ENCODE results near the gene PACRG.

Gene PACRG

DNA sequence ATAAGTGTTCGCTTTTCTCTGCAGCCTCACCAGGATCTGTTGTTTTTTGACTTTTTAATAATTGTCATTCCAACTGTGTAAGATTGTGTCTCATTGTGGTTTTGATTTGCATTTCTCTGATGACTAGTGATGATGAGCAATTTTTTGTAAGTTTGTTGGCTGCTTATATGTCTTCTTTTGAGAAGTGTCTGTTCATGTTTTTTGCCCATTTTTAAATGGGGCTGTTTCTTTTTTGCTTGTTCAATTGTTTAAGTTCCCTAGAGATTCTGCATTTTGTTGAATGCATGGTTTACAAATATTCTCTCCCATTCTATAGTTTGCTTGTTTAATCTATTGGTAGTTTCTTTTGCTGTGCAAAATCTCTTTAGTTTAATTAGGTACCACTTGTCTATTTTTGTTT is 295.9 kb downstream of the PACRG start:
- no peak for DNase-seq

- DNase-seq: no peak
These were observed 299.1 kb downstream of the PACRG start for GRCh38 chr6:163026893-163027292.

DNA sequence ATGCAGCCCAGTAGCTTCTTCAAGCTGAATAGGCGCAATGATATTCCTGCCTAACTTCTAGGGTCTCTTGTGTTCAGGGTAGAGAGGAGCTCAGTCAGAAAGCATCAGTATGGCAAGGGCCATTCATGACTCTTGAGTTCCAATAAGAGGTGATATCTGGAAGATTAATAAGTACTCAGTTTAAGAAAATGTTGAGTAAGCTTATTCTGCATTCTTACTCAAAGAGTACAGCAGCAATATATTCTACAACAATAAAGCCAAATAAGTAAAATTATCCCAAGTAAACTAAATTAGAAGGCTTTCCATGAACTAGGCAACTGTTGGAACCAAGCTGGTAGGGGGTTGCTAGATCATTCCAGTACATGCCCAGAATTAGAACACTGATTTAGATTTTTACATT is 303.2 kb downstream of the PACRG start:
- DNase-seq: no peak

DNA sequence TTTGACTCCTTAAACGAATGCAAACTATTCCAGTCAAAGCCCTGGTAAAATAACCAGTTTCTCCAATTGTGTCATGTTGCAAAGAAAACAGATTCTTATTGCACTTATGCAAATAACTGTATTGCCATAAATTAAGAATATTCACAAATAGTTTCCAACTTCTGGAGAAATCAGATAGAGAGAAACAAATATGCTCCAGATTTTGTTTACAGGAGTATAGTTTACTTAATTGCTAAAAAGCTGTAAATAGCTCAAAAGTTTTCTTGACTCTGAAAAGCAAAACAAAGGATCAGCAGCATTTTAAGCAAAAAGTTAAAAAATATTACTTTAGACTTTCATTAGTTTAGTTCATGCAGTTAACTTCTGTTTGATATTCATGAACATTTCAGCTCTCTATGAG is 304.2 kb downstream of the PACRG start:
- DNase-seq: no peak

GRCh38 chr6:163036160-163036645 is 308.4 kb downstream of the PACRG start:
- DNase-seq: no peak

DNA sequence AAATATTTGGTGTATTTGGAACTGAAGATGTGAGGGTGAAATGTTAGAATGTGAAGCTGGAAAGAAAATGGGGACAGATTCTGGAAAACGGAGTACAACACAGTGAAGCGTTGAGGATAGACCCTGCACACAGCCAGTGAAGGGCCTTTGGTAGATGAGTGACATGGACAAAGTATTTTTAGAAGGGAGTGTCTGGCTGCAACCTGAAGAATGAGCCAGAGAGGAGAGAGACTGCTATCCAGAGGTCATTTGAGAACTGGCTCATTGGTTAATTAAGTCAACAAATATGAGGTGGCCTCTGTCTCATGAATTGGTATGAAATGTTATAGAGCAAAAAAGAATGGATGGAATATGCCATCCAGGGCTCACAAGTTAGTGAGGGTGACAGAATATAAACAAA is 310.5 kb downstream of the PACRG start:
- no peak for DNase-seq

DNA sequence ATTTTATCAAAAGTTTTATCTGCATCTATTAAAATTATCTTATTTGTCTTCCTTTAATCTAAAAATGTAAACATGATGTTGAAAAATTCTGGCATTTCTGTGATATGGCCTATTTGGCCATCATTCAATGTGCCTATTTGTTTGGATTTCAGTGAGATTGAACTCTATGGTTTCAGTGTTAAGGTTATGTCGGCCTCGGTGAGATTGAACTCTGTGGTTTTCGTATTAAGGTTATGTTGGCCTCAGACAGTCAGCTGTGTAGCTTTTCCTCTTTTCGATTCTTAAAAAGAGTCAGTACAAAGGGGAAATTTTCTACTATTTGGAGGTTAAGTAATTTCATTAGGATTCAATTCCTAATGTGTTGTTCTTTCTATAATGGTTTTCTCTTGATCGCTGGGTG is 320.6 kb downstream of the PACRG start:
- DNase-seq: no peak

GRCh38 chr6:163053667-163054344 is 326.0 kb downstream of the PACRG start:
- DNase-seq: no peak

DNA sequence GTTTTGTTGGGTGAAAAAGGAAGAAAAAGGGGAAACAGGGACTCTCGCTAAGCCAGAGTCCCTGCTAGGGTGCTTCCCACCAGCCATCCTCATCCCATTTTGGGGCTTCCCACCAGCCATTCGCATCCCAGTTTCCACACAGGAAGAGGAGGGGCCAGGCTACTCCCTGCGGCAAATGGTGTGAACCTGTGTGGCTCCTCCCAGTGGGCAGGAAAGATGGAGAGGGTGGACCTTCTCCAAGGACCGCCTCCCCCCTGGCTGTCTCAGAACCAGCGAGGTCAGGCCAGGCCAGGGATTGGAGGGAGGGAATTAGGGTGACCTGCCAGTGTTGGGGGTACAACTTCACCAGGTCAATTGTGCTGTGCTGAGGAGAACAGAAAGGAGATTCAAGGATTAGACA is 326.9 kb downstream of the PACRG start:
- no peak for DNase-seq

- DNase-seq: no peak
These were observed 329.5 kb downstream of the PACRG start for GRCh38 chr6:163057260-163057659.

DNA sequence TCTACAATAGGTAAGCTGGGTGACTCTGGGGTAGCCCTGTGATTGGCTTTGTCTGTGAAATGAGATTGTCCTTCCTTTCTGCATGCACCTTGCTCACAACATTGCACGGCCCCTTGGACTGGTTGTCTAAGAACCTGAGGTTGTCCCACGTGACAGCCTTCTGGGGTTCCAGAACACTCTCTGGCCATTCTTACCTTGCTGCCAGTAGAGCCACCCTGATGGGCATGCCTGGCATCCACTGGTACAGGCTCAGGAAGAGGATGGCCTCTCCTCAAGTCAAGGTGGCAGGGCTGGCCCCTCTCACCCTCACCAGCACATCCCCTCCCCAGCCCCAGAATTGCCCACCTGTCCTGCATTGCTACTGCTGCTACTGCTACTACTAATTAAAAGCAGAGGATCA is 335.0 kb downstream of the PACRG start:
- DNase-seq: no peak

GRCh38 chr6:163063561-163063960 is 335.8 kb downstream of the PACRG start:
- DNase-seq: no peak

DNA sequence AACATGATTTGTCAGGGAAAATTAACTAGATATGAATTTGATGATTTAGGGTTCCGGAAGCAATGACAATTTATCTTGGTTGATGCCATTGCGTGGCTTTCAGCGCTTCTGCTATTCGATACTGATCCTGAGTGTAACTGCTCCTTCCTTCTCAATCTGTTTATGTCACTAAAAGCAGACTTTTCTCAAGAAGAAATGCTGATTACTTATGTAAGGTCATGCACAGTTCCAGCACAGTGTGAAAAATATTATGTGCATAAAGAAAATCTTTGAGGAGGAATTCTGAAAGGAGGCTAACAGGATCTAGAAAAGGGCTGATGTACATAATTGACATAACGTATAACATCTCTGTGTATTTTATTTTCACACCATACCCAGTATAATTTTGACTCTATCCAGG is 336.6 kb downstream of the PACRG start:
- DNase-seq: no peak

DNA sequence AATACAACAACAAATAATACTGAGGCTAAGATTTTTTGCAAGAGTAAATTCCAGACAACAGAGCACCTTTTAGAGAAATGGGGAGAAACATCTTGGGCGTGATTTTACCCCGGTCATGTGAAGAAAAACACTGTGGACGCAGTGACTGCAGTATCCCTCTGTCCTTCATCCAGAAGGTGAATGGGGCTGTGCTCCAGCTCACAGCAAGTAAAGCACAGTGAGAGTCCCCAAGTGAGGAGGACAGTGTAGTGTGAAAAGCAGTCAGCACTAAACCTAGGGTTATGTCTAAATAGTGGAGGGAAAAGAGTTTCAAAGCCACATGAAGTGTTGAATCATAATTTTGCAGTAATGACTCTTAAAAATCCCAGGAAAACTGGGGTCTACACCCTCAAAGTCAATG is 338.4 kb downstream of the PACRG start:
- no peak for DNase-seq

DNA sequence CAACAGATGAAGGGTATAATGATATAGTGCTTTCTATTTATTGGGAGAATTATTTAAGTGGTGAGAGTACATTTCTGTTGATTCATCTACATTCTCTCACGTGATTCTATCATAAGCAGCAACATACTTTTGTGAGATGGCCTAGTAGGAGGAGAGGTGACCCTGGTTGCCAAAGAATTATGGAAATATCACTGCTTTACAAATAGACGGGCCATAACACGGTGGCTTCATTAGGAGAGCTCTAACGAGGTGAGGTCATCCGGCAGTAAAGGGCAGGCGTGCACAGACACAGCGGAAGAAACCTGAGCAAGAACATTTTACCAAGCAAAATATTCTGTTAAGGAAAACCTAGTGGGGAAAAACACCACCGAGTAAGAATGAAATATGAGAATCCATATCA is 349.4 kb downstream of the PACRG start:
- no peak for DNase-seq

DNA sequence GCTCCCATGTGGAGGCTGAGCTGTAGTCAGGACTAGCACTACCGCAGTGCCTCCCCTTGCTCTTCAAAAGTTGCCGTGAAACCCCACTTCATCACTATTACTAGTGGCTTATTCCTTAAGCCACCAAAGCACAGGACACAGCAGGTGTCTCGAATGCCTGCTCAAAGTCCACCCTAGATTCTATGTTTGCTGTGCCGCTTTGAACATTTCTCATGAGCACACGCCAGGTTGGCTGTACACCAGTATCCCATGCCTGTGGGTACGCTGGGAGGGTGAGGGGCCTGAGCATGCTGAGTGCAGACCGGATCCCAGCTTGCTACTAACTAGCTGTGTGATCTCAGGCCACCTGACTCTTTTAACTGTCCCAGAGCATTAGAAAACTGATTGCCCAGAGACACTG is 350.9 kb downstream of the PACRG start:
- no peak for DNase-seq

- DNase-seq: no peak
These were observed 352.5 kb downstream of the PACRG start for GRCh38 chr6:163080228-163080627.

DNA sequence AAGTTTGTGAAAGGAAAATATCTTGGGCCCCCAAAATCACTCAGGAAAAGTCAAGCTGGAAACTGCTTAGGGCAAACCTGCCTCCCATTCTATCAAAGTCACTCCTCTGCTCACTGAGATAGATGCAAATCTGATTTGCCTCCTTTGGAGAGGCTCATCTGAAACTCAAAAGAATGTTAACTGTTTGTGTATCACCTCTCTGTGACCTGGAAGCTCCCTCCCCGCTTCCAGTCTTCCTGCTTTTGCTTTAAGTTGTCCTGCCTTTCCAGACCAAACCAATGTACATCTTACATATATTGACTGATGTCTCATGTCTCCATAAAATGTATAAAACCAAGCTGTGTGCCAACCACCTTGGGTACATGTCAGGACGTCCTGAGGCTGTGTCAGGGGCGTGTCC is 355.4 kb downstream of the PACRG start:
- DNase-seq: no peak

DNA sequence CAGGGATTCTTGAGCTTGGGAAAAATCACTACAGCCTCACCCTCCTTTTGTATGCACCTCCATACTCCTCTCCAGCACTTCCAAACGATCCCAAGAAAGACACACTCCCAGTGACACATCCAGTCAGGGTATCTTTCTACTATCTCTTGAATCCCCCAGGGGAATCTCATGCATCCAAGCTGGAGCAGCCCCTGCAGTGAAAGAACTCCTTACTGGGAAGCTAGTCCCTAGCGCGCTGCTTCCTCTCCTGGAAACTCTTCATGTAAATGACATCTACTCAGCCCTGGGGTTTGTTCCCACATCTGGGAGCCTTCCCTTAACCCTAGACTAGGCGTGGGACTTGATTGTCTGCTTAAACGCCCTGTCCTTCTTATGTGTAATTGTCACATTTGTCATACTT is 357.7 kb downstream of the PACRG start:
- no peak for DNase-seq

DNA sequence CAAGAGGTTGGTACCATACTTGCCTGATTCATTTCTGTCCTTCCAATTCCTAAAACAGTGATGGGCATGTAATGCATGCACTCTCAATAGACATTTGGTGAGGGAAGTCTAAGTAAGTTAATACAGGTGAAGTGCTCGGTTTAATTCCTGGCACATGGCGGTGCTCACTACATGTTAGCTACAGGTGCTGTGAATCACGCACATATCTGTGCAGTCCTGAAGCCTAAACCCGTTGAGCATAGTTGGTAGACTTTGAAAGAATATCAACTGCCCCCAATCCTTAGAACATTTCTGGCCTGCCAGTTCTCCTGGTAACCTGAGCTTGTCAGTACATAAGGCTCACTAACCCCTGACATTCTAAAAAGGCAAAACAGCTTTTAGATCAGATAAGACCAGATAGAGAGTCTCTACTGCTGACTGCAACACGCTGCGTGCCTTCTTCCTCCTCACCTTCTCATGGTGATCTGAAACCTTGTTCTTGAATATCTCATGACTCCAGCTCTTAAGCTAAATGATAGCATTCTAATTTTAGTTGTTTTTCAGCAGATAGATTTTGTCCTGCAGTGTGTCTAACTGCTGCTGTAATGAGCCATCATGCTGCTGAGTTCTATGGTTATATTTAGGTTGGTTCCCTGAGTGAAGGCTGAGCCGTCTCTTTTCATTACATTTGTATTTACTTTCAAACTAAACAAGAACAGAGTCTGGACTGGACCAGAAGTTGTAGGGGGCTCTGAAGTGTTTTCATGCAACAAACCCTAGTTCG is 358.3 kb downstream of the PACRG start:
- DNase-seq: no peak

DNA sequence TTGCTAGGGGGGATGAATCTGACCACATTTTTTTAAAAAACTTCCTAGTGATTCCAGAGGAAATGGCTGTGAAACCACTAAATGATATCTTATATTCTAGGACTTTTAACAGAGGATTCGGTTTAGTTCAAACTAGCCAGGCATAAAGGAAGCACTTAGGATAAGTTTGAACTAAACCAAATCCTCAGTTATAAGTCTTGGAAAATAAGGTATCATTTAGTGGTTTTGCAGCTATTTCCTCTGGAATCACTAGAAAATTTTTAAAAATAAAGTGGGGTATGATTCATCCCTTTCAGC is 358.8 kb downstream of the PACRG start:
- no peak for DNase-seq

DNA sequence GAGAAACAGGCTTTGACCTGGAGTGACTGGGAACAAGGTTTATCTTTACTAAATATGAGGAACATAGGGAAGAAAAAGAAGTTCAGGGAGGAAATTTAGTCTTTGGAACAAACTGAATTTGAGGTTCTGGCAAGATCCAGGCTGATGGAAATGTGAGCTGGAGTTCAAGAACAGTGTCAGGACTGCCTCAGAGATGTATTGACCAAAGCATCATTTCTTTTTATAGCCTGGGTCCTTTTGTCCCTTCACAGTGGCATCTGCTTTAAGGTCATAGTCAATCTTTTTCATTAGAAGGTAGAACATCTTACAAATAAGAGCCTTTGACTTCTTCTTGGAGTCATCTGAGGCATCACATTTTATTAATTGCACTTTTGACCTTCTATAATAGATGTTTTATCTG is 360.2 kb downstream of the PACRG start:
- no peak for DNase-seq

- no peak for DNase-seq
These were observed 365.1 kb downstream of the PACRG start for GRCh38 chr6:163092876-163093275.

GRCh38 chr6:163094881-163095280 is 367.1 kb downstream of the PACRG start:
- no peak for DNase-seq

DNA sequence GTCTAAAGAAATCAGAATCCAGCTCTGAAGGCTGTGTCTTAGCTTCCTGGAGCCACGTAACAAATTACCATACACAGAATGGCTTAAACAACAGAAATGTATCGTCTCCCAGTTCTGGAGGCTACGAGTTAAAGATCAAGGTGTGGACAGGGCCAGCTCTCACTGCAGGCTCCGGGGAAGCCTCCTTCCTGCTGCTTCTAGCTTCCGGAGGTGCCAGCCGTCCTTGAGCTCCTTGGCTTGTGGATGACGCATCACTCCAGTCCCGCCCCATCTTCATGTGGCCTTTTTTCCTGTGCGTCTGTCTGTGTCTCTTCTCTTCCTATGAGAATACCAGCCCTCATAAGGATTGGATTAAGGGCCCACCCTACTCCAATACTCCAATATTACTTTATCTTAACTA is 367.6 kb downstream of the PACRG start:
- DNase-seq: no peak
